NK-92 treated with Interleukin-12 subunit alpha and Interleukin-12 subunit beta, amount 100 ng/mL, for 24 hours (cell line): Measurements from ENCODE around the gene RAPGEF2.
"Not testable (repeated sequence)": the region's sequence is repeated elsewhere in the genome, so short reads cannot be mapped to it uniquely, and the experiment has no call there.

Experiments
- DNase-seq: peaks from one replicate; lab custom pipeline; 2025; lab: John Stamatoyannopoulos, UW

Gene RAPGEF2

GRCh38 chr4:159374749-159375530, 272.1 kb downstream of the RAPGEF2 start:
- no peak for DNase-seq

DNA sequence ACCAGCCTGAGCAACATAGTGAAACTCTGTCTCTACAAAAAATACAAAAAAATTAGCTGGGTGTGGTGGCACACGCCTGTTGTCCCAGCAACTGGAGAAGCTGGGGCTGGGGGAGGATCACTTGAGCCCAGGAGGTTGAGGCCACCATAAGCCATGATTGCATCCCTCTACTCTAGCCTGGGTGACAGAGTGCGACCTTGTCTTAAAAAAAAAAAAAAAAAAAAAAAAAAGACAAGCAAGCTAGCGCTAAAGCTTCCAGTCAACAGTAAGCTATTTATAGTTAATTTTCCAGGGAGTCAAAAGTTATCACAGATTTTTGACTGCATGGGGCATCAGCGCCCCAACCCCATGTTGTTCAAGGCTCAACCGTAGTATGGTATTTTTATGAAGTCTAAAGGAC, 273.4 kb downstream of the RAPGEF2 start:
- DNase-seq, result no peak

- DNase-seq, result no peak
Observed at GRCh38 chr4:159378056-159378616, 275.3 kb downstream of the RAPGEF2 start.

GRCh38 chr4:159379064-159379463, 276.2 kb downstream of the RAPGEF2 start:
- DNase-seq, result not testable (repeated sequence)

DNA sequence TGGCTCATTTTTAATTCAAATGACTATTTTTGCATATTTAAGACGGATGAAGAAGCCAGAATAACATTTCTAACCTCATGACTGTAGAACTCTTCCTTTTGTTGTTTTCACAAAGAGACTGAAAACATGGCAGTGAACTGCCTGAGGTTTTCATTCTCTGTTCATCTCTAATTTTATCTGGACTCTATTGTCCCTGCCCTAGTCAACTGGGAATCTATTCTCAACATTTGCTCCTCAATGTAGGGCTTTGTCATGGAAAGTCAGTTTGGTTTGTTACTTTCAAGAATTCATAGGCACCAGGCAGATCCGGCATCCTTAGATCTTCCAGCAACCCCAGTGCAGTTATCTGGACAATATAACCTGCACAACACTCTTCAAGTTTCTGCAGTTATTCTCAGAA, 277.0 kb downstream of the RAPGEF2 start:
- DNase-seq, result no peak

GRCh38 chr4:159382856-159383561, 280.1 kb downstream of the RAPGEF2 start:
- DNase-seq, result no peak

GRCh38 chr4:159383562-159383931, 280.7 kb downstream of the RAPGEF2 start:
- DNase-seq, result no peak

DNA sequence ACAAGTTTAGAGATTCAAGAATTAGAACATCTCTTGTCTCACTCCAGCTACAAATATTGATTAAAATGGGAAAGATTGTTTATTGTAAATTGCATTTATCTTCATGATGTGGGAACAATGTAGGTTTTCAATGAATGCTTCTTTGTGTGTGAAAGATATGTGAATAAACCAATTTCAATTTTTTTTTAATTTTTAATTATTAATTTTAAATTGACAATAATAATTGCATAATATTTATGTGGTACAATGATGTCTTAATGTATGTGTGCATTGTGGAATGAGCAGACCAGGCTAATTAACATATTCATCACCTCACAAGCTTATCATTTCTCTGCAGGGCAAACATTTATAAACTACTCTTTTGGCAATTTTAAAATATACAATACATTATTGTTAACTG, 281.1 kb downstream of the RAPGEF2 start:
- no peak for DNase-seq

GRCh38 chr4:159384632-159385031, 281.8 kb downstream of the RAPGEF2 start:
- no peak for DNase-seq

DNA sequence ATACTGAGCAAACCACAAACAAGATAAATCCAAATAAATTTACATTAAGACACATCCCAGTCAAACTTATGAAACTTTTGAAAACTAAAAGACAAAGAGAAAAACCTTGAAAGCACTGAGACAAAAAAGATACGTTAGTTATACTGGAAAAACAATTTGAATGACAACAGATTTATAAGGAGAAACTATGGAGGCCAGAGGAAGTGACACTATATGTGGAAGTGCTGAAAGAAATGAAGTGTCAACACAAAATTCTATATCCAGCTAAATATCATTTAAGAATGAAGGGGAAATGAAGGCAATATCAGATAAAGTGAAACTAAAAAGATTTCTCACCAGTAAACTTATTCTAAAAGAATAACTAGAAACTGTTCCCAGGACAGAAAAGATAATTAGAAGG, 283.7 kb downstream of the RAPGEF2 start:
- no peak for DNase-seq

DNA sequence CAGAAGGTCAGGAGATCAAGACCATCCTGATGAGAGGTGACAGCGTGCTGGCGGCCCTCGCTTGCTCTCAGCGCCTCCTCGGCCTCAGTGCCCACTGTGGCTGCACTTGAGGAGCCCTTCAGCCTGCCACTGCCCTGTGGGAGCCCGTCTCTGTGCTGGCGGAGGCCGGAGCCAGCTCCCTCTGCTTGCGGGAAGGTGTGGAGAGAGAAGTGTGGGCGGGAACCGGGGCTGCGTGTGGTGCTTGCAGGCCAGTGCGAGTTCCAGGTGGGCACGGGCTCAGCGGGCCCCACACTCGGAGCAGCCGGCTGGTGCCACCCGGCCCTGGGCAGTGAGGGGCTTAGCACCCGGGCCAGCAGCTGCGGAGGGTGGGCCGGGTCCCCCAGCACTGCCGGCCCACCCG, 286.9 kb downstream of the RAPGEF2 start:
- no peak for DNase-seq

DNA sequence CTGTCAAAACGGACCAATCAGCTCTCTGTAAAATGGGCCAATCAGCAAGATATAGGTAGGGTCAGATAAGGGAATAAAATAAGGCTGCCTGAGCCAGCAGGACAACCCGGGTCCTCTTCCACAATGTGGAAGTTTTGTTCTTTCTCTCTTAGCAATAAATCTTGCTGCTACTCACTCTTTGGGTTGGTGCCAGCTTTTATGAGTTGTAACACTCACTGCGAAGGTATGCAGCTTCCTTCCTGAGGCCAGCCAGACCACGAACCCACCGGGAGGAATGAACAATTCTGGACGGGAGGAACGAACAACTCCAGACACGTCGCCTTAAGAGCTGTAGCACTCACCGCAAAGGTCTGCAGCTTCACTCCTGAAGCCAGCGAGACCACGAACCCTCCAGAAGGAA, 287.8 kb downstream of the RAPGEF2 start:
- no peak for DNase-seq

GRCh38 chr4:159395693-159396092, 292.8 kb downstream of the RAPGEF2 start:
- no peak for DNase-seq

DNA sequence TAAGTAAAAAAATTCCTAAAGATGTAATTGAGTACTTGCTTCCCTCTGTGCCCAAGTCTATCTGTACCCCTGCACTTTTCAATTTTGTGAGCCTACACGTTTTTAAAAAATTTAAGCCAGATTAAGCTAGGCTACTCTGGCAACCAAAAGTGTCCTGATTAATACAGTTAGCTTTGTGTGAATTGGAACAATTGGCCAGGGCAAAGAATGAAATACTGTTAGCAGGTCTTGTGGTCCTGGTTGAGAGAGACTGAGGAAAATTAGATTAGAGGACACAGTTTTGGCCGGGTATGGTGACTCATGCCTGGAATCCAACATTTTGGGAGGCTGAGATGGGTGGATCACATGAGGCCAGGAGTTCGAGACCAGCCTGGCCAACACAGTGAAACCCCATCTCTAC, 293.3 kb downstream of the RAPGEF2 start:
- no peak for DNase-seq

GRCh38 chr4:159398236-159398638, 295.4 kb downstream of the RAPGEF2 start:
- DNase-seq, result no peak

DNA sequence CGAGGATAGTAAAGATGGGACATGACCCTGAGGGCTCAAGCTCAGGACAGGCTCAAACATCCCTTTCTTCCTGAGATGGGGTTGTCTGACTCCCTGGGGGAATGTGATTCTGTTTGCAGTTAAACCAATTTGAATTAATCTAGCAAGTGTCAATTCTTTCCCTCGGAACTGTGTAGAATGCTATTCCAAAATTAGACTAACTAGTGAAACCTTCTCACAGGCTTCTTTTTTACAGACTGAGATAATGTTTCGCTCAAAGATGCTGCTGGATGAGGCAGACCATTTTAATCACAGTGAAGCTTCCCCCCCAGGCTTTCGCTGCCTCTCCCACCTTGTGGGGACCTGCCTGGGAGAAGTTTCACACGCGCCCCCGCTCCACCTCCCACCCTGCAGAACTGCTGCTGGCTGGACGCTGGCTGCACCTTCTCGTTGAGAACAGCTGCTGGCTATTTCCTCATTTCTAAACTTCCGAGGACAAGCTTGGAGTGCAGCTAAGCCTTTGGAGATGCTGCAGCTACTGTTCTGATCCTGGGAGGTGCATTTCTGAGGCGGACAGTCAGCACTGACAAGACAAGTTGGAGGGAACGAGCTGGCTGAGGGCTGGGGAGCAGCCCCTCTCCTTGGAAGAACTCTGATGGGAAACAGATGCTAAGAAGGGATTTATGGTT, 297.8 kb downstream of the RAPGEF2 start:
- DNase-seq, result no peak

- DNase-seq, result no peak
Observed at GRCh38 chr4:159401226-159401712, 298.4 kb downstream of the RAPGEF2 start.

- no peak for DNase-seq
Observed at GRCh38 chr4:159401791-159402380, 299.0 kb downstream of the RAPGEF2 start.
